ENCODE results near the gene DNAJC30.
"Not testable (repeated sequence)": the region's sequence is repeated elsewhere in the genome, so short reads cannot be mapped to it uniquely, and the experiment has no call there.

The DNAJC30 gene

DNA sequence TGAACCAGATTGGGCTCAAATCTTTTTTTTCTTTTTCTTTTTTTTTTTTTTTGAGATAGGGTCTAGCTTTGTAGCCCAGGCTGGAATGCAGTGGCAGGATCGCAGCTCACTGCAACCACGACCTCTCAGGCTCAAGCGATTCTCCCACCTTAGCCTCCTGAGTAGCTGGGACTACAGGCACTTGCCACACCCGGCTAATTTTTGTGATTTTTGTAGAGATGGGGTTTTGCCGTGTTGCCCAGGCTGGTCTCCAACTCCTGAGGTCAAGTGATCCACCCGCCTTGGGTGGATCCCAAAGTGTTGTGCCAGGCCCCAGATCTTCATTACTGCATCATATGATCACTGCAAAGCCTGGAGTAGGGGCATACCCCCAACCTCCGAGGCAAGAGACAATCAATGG is 2.8 kb downstream of the DNAJC30 start:
- no peak overlapping the region for H3K4me3 ChIP-seq (ENCODE audit: low read depth, low read length)
- no peak for DNase-seq (ENCODE audit: low read depth)
- TF ChIP-seq, protein P1, sequence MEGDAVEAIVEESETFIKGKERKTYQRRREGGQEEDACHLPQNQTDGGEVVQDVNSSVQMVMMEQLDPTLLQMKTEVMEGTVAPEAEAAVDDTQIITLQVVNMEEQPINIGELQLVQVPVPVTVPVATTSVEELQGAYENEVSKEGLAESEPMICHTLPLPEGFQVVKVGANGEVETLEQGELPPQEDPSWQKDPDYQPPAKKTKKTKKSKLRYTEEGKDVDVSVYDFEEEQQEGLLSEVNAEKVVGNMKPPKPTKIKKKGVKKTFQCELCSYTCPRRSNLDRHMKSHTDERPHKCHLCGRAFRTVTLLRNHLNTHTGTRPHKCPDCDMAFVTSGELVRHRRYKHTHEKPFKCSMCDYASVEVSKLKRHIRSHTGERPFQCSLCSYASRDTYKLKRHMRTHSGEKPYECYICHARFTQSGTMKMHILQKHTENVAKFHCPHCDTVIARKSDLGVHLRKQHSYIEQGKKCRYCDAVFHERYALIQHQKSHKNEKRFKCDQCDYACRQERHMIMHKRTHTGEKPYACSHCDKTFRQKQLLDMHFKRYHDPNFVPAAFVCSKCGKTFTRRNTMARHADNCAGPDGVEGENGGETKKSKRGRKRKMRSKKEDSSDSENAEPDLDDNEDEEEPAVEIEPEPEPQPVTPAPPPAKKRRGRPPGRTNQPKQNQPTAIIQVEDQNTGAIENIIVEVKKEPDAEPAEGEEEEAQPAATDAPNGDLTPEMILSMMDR (IDR thresholded peaks at IDR 0.05; ENCODE audit: control insufficient read depth, extremely low read depth, insufficient read depth), result no peak

DNA sequence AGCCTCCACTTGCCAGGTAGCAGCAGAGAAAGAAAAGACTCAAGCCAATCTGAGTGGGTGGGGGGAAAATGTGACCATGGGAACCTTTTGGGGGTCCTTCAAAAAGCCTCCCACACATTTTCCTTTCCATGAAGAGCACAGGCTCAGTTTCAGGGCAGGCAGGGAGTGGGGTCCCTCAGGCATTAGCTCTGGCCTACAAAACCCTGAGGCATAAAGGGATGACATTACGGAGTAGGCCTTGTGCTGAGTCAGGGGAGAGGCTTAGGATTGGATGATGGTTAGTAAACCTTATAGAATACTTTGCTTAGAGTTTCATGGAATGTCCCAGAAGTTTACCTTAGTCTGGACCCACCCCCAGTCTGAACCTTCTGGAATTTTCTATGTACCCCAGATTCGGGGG is 3.5 kb downstream of the DNAJC30 start:
- H3K4me3 ChIP-seq (ENCODE audit: low read depth, low read length), result no peak overlapping the region
- no peak for DNase-seq (ENCODE audit: low read depth)
- TF ChIP-seq, protein P1 (IDR thresholded peaks at IDR 0.05; ENCODE audit: control insufficient read depth, extremely low read depth, insufficient read depth), result no peak

DNA sequence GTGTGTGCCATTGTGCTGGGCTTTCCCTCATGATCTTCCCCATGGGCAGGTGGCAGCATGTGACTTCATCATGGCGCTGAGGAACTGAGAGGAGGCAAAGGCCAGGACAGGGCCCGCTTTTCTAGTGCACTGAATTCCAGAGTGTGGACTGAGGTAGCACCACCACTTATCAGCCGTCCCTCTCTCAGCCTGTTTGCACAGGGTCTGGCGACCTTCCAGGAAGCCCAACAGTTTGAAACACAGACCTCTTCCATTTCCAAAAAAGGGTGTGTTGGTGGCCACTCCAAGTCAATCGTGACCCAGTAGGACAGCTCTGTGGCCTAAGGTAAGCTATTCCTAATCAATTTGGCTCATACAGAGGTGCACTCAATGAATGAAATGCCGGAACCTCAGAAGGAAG is 4.4 kb downstream of the DNAJC30 start:
- no peak for DNase-seq (ENCODE audit: low read depth)
- no peak overlapping the region for H3K4me3 ChIP-seq (ENCODE audit: low read depth, low read length)
- TF ChIP-seq, protein P1 (IDR thresholded peaks at IDR 0.05; ENCODE audit: control insufficient read depth, extremely low read depth, insufficient read depth), result no peak

DNA sequence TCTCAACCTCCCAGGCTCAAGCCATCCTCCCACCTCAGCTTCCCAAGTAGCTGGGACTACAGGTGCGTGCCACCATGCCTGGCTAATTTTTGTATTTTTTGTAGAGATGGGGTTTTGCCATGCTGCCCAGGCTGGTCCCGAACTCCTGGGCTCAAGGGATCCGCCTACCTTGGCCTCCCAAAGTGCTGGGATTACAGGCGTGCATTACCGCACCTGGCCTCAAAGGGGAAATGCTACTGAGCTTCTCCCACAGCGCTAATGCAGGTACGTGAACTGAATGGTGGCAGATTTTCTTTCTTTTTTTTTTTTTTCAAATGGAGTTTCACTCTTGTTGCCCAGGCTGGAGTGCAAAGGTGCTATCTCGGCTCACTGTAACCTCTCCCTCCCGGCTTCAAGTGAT is 7.2 kb downstream of the DNAJC30 start:
- not testable (repeated sequence) for DNase-seq (ENCODE audit: low read depth); H3K4me3 ChIP-seq (ENCODE audit: low read depth, low read length)

DNA sequence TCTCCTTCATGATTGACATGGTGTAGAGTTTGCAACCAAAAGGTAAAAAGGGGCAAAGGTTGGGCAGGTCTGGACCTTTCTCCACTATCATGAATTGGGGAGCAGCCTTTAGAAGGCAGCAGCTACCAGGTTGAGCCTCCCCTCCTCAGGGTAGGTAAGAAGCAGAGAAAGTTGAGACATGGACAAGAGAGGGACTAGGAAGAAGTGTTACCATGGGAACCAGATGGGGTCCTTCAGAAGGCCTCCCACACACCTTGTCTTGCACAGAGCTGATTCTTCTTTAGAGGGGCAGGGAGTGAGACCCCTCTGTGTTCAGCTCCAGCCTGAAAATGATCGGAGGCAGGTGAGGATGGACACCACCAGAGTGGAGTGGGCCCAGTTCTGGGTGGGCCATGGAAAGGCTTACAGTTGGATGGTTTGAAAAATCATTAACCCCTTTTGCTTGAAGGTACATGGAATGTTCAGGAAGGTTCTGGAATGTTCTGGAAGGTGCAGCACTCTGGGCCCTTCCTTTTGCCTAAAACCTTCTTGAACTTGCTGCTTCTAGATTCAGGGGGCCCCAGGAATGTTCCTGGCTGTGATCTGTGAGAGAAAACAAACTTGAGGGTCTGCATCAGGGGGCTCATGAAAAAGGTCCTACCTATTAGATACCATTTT is 8.7 kb downstream of the DNAJC30 start:
- no peak for DNase-seq (ENCODE audit: low read depth)
- no peak overlapping the region for H3K4me3 ChIP-seq (ENCODE audit: low read depth, low read length)
- TF ChIP-seq, protein P1 (IDR thresholded peaks at IDR 0.05; ENCODE audit: control insufficient read depth, extremely low read depth, insufficient read depth), result no peak

DNA sequence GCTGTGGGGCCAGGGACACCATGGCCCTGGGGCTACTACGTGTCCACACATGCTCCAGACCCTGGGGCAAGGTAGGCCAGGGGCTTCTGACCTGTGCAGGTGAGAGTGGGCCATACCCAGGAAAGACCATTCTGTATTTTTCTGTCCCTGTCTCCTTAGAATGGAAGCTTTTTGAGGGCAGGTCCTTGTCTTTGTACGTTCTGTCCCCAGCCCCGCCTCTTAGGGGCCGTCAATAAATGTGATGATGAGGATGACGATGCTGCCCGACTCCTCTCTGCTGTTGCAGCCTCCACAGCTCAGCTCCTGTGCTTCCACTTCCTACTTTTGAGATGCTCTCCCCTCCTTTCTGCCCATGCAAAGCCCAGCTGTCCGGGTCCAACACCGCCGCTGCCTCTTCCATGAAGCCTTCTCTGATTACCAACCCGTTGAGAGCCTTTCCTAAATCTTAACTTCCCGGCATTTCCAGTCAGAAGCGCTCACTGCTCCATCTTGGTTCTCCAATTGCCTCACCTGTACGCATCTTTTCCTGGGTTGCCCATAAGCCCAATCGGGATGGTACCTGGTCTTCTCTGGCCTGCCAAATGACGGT is 11.3 kb downstream of the DNAJC30 start:
- DNase-seq (ENCODE audit: low read depth), result no peak
- TF ChIP-seq, protein P1 (IDR thresholded peaks at IDR 0.05; ENCODE audit: control insufficient read depth, extremely low read depth, insufficient read depth), result no peak
- no peak overlapping the region for H3K4me3 ChIP-seq (ENCODE audit: low read depth, low read length)

DNA sequence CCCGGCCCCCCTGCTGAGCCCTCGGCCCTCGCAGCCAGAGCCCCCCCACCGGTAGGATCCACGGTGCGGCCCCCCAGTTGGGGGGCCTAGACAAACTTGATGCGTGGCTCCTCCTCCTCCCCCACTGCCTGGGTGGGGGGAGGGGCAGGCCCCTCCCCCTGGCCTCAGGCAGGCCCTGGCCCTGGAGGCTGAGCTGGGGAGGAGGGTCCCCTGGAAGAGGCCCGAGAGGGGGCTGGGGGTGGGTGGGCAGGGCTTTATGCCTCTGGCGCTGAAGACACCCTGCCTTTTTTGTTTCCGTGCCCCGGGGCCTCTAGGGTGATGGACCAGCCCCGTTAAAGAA is 12.0 kb downstream of the DNAJC30 start:
- DNase-seq (ENCODE audit: low read depth), result no peak
- no peak overlapping the region for H3K4me3 ChIP-seq (ENCODE audit: low read depth, low read length)
- TF ChIP-seq, protein P1 (IDR thresholded peaks at IDR 0.05; ENCODE audit: control insufficient read depth, extremely low read depth, insufficient read depth), result no peak
